IPS-15b (cell line): ENCODE measurements around the gene PAH.
A peak's percentile ranks its signal among the peaks of the same experiment; 100 is the strongest.

Source experiments
- H3K27me3 ChIP-seq: one replicate; pipeline ENCODE4 v1.6.1; 2013; ENCODE audit warnings: low read length; ENCODE audit not compliant: control insufficient read depth, insufficient read depth
- H3K36me3 ChIP-seq: one replicate; pipeline ENCODE4 v1.6.1; 2013; ENCODE audit warnings: low read length; ENCODE audit not compliant: control insufficient read depth, insufficient read depth
- H3K4me1 ChIP-seq: one replicate; pipeline ENCODE4 v1.6.1; 2013; ENCODE audit warnings: mild to moderate bottlenecking, low read length; ENCODE audit not compliant: control insufficient read depth, insufficient read depth
- H3K4me3 ChIP-seq: one replicate; pipeline ENCODE4 v1.5.1; 2013; ENCODE audit warnings: low read depth, low read length
- H3K9ac ChIP-seq: one replicate; pipeline ENCODE4 v1.6.1; 2013; ENCODE audit warnings: low read depth, mild to moderate bottlenecking, low read length
- H3K9me3 ChIP-seq: one replicate; pipeline ENCODE4 v1.6.1; 2013; ENCODE audit warnings: mild to moderate bottlenecking, low read length; ENCODE audit not compliant: control insufficient read depth, insufficient read depth

PAH gene

GRCh38 chr12:102958073-102958829, 41.2 kb upstream of the PAH start:
- Histone ChIP-seq H3K9ac (no peak overlapping the region), H3K4me1 (peaks cover 14% of the 10 kb centered on the region), H3K36me3 (no peaks in the 10 kb centered on the region), H3K9me3 (no peaks in the 10 kb centered on the region), H3K27me3 (peaks cover 94% of the 10 kb centered on the region), H3K4me3 (peak overlapping the region; percentile 60)

GRCh38 chr12:102957339-102958050, 40.5 kb upstream of the PAH start, which contains the start of gene ASCL1:
TSS of gene ASCL1 (plus strand) at chr12:102957674. CDS start at chr12:102958245, 571 bp downstream.
- H3K9ac ChIP-seq = no peak within 1 kb of the TSS
- H3K27me3 ChIP-seq = peaks cover 94% of the 10 kb centered on the region
- no peaks in the 10 kb centered on the region for H3K36me3 ChIP-seq
- H3K4me1 ChIP-seq = peaks cover 12% of the 10 kb centered on the region
- H3K4me3 ChIP-seq = peak within 1 kb of the TSS; percentile 60
- H3K9me3 ChIP-seq = no peaks in the 10 kb centered on the region

DNA sequence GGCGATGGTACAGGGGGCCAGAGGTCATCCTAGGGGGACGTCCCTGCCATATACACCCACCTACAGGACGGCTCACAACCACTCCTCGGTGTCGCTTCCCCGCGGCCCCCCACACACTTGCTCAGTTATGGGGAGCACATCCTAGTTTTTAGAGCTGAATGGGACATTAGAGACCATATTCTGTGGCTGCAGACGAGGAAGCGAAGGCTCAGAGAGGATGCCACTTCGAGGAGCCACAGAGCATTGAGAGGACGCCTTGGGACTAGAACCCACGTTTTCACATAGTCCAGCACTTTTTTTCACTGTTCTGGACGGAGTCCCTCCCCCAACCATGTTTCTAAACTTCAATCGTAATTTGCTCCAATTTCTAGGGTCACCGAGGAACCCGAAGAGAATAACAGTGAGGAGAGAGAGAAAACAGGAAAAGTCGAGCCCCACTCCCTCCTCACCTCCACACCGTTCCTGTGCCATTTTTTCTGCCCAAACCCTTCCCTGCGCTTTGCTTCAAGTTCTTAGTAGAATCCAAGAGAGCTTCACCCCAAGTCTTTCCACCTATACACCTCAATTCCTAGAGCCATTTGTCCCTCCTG, 39.8 kb upstream of the PAH start:
- Histone ChIP-seq H3K4me1 (peaks cover 14% of the 10 kb centered on the region), H3K4me3 (peak overlapping the region; percentile 36), H3K9me3 (no peaks in the 10 kb centered on the region), H3K27me3 (peaks cover 96% of the 10 kb centered on the region), H3K9ac (no peak overlapping the region), H3K36me3 (no peaks in the 10 kb centered on the region)

- H3K36me3 ChIP-seq = no peaks in the 10 kb centered on the region
- no peaks in the 10 kb centered on the region for H3K9me3 ChIP-seq
- H3K9ac ChIP-seq = no peak overlapping the region
- H3K4me1 ChIP-seq = peaks cover 7% of the 10 kb centered on the region
- peak overlapping the region; percentile 36 for H3K4me3 ChIP-seq
- peaks cover 96% of the 10 kb centered on the region for H3K27me3 ChIP-seq
These were observed 39.1 kb upstream of the PAH start for GRCh38 chr12:102955926-102956737.

DNA sequence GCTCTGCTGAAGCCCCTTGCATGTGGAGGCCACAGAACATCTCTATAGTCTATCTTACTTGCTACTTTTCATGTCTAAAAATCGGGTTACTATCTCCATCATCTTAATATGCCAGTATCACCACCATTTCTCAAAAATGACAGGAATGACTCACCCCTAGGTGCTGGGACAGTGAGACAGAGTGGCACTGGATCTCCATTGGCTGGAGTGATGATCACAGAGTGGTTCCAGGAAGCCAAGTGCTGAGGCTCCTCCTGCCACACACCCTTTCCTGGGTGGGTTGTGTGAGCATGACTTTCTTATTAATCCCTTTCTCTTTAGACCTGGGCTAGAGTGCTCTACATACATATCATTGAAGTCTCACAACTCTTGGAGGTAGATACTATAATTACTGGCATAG, 37.1 kb upstream of the PAH start:
- H3K27me3 ChIP-seq = peaks cover 96% of the 10 kb centered on the region
- H3K4me1 ChIP-seq = peaks cover 9% of the 10 kb centered on the region
- H3K4me3 ChIP-seq = no peak overlapping the region
- no peaks in the 10 kb centered on the region for H3K9me3 ChIP-seq
- no peak overlapping the region for H3K9ac ChIP-seq
- no peaks in the 10 kb centered on the region for H3K36me3 ChIP-seq

- Histone ChIP-seq H3K4me1 (peaks cover 9% of the 10 kb centered on the region), H3K36me3 (no peaks in the 10 kb centered on the region), H3K9ac (no peak overlapping the region), H3K9me3 (no peaks in the 10 kb centered on the region), H3K27me3 (peaks cover 94% of the 10 kb centered on the region), H3K4me3 (no peak overlapping the region)
These were observed 36.2 kb upstream of the PAH start for GRCh38 chr12:102953221-102953620.

DNA sequence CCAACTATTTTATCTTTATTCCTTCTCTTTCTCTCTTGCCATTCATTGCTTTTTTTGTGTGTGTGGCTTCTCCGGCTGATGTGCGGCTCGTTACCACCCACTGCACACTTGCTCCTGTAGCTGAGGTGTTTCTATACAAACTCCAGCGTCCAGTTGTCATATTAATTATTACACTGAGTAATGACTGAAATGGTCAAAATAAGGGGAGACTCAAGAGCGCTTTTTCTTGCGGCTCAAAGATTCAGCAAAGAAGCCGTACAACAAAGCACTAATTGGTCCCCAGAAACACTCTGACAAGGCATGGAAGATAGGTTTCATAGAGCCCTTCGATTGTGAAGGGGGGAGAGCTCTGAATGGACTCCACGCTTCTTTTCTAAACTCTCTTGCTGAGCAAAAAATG, 34.8 kb upstream of the PAH start:
- H3K4me3 ChIP-seq = peak overlapping the region; percentile 2
- no peaks in the 10 kb centered on the region for H3K9me3 ChIP-seq
- H3K4me1 ChIP-seq = peaks cover 9% of the 10 kb centered on the region
- H3K9ac ChIP-seq = no peak overlapping the region
- no peaks in the 10 kb centered on the region for H3K36me3 ChIP-seq
- peaks cover 94% of the 10 kb centered on the region for H3K27me3 ChIP-seq

- peaks cover 9% of the 10 kb centered on the region for H3K4me1 ChIP-seq
- no peaks in the 10 kb centered on the region for H3K9me3 ChIP-seq
- H3K27me3 ChIP-seq = peaks cover 94% of the 10 kb centered on the region
- H3K36me3 ChIP-seq = no peaks in the 10 kb centered on the region
- no peak overlapping the region for H3K9ac ChIP-seq
- peak overlapping the region; percentile 55 for H3K4me3 ChIP-seq
These were observed 34.0 kb upstream of the PAH start for GRCh38 chr12:102950950-102951619.

DNA sequence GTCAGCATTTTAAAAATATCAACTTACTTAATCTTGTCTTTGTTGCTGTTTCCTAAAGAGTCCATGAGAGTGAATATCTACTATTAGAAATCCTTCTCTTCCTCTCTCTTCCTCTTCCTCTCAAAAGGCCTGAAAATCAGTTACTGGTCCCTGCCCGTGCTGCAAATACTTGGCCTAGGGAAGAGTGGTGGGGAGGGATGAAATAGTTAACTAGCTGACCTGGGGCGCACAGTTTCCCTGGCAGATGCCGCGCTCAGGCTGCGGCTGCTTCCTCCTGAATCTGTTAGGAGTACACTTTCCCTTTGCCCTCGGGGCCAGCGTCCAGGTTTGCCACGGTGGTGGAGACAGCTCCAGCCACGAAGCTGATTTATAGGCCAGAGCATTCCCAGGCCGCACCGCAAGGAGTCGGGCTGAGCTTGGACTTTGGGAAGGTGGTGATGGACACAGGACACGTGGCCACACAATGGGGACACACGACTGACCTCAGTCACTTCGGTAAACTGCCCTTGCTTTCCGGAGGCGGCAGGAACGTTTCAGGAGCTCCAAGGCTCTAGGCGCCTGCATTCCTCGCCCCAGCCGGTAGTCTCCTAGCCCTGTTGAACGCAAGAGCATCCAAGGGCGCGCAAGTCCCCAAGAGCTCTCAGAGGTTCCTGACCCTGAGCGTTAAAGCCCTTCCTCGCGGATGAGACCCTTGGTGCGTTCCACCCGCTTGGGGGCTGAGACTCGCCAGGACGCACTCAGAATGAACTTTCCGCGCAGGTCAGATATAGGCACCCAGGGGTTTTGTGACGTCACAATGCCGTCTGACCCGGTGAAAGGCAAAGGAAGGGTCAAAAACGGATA, 33.3 kb upstream of the PAH start:
- H3K9ac ChIP-seq = no peak overlapping the region
- no peaks in the 10 kb centered on the region for H3K36me3 ChIP-seq
- peak overlapping the region; percentile 55 for H3K4me3 ChIP-seq
- peaks cover 5% of the 10 kb centered on the region for H3K4me1 ChIP-seq
- H3K9me3 ChIP-seq = no peaks in the 10 kb centered on the region
- H3K27me3 ChIP-seq = peaks cover 87% of the 10 kb centered on the region

DNA sequence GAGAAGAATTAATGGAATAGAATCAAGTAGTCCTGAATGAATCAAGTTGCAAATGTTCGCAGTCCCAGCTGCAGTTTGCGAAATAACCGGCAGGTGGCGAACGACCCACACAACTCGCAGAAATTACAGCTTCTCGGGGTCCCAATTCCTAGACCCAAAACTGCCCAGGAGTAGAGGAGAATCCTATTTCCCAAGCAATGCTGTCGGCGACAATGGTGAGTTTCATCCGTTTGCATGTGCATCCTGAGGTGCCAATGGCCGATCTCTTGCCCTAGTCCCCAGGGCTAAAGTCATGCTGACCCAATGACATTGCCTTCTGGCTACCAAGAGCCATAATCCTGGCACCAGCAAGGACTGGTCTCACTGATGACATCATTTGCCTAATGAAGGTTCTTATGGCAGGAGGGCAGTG, 31.9 kb upstream of the PAH start:
- Histone ChIP-seq H3K27me3 (peaks cover 74% of the 10 kb centered on the region), H3K36me3 (no peaks in the 10 kb centered on the region), H3K9me3 (no peaks in the 10 kb centered on the region), H3K4me1 (peaks cover 5% of the 10 kb centered on the region), H3K9ac (no peak overlapping the region), H3K4me3 (no peak overlapping the region)
